ENCODE results near the gene ATG4B.
A peak's percentile ranks its signal among the peaks of the same experiment; 100 is the strongest.

The ATG4B gene

DNA sequence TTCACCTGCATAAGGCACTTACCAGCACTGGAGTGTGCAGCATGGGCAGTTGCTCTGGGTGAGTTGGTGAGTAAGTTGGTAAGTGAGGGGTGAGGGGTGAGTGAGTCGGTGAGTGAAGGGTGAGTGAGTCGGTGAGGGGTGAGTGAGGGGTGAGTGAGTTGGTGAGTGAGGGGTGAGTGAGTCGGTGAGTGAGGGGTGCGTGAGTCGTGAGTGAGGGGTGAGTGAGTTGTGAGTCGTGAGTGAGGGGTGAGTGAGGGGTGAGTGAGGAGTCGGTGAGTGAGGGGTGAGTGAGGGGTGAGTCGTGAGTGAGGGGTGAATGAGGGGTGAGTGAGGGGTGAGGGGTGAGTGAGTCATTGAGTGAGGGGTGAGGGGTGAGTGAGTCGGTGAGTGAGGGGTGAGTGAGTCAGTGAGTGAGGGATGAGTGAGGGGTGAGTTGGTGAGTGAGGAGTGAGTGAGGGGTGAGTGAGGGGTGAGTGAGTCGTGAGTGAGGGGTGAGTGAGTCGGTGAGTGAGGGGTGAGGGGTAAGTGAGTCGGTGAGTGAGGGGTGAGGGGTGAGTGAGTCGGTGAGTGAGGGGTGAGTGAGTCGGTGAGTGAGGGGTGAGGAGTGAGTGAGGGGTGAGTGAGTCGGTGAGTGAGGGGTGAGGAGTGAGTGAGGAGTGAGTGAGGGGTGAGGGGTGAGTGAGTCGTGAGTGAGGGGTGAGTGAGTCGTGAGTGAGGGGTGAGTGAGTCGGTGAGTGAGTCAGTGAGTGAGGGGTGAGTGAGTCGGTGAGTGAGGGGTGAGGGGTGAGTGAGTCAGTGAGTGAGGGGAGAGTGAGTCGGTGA is 17.7 kb upstream of the ATG4B start:
- Histone ChIP-seq H3K4me3 (ENCODE audit: insufficient read length, low read depth) (no peak overlapping the region), H3K9ac (ENCODE audit: insufficient read length, low read depth) (no peak overlapping the region), H3K4me1 (ENCODE audit: insufficient read depth, insufficient read length) (peaks cover 2% of the 10 kb centered on the region), H3K9me3 (ENCODE audit: insufficient read depth, low read length) (no peaks in the 10 kb centered on the region), H3K27me3 (ENCODE audit: insufficient read depth, insufficient read length) (no peaks in the 10 kb centered on the region), H3K36me3 (ENCODE audit: insufficient read depth, insufficient read length, low read length) (peaks cover 57% of the 10 kb centered on the region)
- TF ChIP-seq SUZ12 (IDR thresholded peaks at IDR 0.05; ENCODE audit: extremely low read depth, insufficient read depth, insufficient read length) (no peak), ZNF274 (IDR thresholded peaks at IDR 0.05; ENCODE audit: low read depth, low read length) (no peak), YY1 (IDR thresholded peaks at IDR 0.05; ENCODE audit: insufficient read depth, insufficient read length) (no peak)
- no peak for DNase-seq (ENCODE audit: low read depth, low spot score)

DNA sequence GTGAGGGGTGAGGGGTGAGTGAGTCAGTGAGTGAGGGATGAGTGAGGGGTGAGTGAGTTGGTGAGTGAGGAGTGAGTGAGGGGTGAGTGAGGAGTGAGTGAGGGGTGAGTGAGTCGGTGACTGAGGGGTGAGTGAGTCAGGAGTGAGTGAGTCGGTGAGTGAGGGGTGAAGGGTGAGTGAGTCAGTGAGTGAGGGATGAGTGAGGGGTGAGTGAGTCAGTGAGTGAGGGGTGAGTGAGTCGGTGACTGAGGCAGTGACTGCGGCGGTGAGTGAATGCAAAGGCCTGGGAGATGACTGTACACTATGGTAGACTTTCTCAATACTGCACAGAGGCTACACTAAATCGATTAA is 17.1 kb upstream of the ATG4B start:
- Histone ChIP-seq H3K9me3 (ENCODE audit: insufficient read depth, low read length) (no peaks in the 10 kb centered on the region), H3K27me3 (ENCODE audit: insufficient read depth, insufficient read length) (no peaks in the 10 kb centered on the region), H3K4me1 (ENCODE audit: insufficient read depth, insufficient read length) (peaks cover 5% of the 10 kb centered on the region), H3K9ac (ENCODE audit: insufficient read length, low read depth) (no peak overlapping the region), H3K36me3 (ENCODE audit: insufficient read depth, insufficient read length, low read length) (peaks cover 62% of the 10 kb centered on the region), H3K4me3 (ENCODE audit: insufficient read length, low read depth) (no peak overlapping the region)
- no peak for TF ChIP-seq YY1 (IDR thresholded peaks at IDR 0.05; ENCODE audit: insufficient read depth, insufficient read length)
- no peak for TF ChIP-seq ZNF274 (IDR thresholded peaks at IDR 0.05; ENCODE audit: low read depth, low read length)
- TF ChIP-seq SUZ12 (IDR thresholded peaks at IDR 0.05; ENCODE audit: extremely low read depth, insufficient read depth, insufficient read length) = no peak
- no peak for DNase-seq (ENCODE audit: low read depth, low spot score)

DNA sequence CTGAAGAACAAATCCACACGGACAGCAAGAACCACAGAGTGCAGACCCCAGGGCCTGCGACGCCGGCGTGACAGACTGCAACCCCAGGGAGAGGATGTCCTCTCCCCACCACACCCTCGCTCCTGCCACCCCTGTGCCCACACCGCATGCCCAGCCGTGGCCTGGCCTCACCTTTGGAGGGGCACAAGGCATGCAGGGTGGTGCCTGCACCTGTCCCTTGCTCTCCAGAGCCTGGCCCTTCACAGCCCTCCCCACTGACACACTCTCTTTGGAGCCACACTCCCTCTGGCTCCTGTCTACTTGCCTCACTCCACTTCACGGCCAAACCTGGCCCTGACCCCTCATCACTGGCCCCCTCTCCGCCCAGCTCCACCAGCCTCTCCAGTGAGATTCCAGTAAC is 9.8 kb upstream of the ATG4B start:
- H3K9me3 ChIP-seq (ENCODE audit: insufficient read depth, low read length) = no peaks in the 10 kb centered on the region
- peaks cover 71% of the 10 kb centered on the region for H3K36me3 ChIP-seq (ENCODE audit: insufficient read depth, insufficient read length, low read length)
- no peak overlapping the region for H3K4me3 ChIP-seq (ENCODE audit: insufficient read length, low read depth)
- DNase-seq (ENCODE audit: low read depth, low spot score) = no peak
- no peaks in the 10 kb centered on the region for H3K27me3 ChIP-seq (ENCODE audit: insufficient read depth, insufficient read length)
- peaks cover 8% of the 10 kb centered on the region for H3K4me1 ChIP-seq (ENCODE audit: insufficient read depth, insufficient read length)
- TF ChIP-seq ZNF274 (IDR thresholded peaks at IDR 0.05; ENCODE audit: low read depth, low read length) = no peak
- H3K9ac ChIP-seq (ENCODE audit: insufficient read length, low read depth) = peak overlapping the region; percentile 21

DNA sequence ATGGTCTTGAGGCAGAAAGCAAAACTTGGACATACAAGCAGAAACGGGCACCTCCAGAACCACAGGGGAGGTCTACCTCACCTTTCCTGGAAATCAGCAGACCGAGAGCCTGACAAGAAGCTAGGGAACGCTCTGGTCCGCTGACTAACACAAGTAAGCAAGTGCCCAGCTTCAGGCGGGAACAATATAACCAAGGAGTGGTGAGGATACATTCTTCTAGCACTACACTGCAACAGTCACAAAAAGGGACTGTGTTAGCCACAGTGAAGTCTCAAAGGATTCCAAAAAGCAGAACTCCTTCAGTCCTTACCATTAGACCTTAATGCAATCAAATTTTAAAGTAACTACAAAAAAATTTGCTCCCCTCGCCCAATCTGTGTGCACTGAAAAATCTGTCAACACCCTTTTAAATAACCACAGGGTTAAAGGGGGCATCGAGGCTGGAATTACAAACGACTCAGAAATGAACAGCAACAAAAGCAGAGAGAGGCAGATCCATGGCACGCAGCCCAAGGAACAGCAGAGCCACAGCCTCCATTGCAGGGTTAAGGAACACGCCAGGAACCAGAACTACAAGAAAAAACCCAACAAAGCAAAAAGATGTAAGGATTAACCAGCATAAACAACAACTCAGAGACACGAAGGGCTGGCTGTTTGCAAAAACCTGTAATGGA is 7.6 kb upstream of the ATG4B start:
- H3K4me3 ChIP-seq (ENCODE audit: insufficient read length, low read depth) = no peak overlapping the region
- no peak for DNase-seq (ENCODE audit: low read depth, low spot score)
- H3K27me3 ChIP-seq (ENCODE audit: insufficient read depth, insufficient read length) = no peaks in the 10 kb centered on the region
- no peak overlapping the region for H3K9ac ChIP-seq (ENCODE audit: insufficient read length, low read depth)
- no peaks in the 10 kb centered on the region for H3K9me3 ChIP-seq (ENCODE audit: insufficient read depth, low read length)
- TF ChIP-seq SUZ12 (IDR thresholded peaks at IDR 0.05; ENCODE audit: extremely low read depth, insufficient read depth, insufficient read length) (no peak), ZNF274 (IDR thresholded peaks at IDR 0.05; ENCODE audit: low read depth, low read length) (no peak), YY1 (IDR thresholded peaks at IDR 0.05; ENCODE audit: insufficient read depth, insufficient read length) (no peak)
- peaks cover 6% of the 10 kb centered on the region for H3K4me1 ChIP-seq (ENCODE audit: insufficient read depth, insufficient read length)
- peaks cover 82% of the 10 kb centered on the region for H3K36me3 ChIP-seq (ENCODE audit: insufficient read depth, insufficient read length, low read length)

DNA sequence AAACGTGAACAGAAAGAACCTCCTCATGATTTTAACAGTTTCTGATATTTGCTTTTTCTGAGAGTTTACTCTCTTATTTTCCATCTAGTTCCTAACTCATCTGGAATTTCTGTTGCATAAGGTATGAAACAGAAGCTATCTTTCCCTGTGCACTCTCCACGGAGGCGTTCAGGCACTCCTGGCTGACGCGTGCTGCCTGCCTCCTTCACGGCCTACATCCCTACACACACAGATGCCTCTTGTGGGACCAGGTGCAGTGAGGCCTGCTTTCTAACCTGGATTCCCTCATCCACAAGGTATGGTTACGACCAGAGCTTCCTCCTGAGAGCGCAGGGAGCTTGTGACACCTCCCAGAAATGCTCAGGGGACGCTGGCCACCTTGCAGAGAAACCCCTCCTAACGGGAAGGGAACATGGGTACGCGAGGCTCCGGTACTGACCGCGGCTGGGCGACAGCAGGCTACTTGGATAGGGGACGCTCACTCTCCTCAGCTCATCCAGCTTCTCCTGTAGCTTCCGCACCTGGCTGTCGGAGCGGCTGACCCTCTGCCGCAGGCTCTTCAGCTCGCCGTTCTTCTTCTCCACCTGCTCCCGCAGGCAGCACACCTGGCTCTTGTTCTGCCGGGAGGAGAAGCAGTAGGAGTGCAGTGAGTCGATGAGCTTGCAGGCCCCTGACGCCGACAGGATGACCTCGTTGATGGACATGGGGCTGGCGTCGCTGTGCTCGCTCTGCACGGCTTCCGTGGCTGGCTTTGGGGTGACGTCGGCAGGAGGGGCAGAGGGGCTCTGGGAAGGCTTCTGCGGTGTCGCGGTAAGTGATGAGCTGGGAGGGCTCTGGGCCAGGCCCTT is 4.8 kb upstream of the ATG4B start:
- no peak overlapping the region for H3K4me3 ChIP-seq (ENCODE audit: insufficient read length, low read depth)
- no peaks in the 10 kb centered on the region for H3K27me3 ChIP-seq (ENCODE audit: insufficient read depth, insufficient read length)
- H3K4me1 ChIP-seq (ENCODE audit: insufficient read depth, insufficient read length) = peaks cover 1% of the 10 kb centered on the region
- peaks cover 67% of the 10 kb centered on the region for H3K36me3 ChIP-seq (ENCODE audit: insufficient read depth, insufficient read length, low read length)
- DNase-seq (ENCODE audit: low read depth, low spot score) = no peak
- no peaks in the 10 kb centered on the region for H3K9me3 ChIP-seq (ENCODE audit: insufficient read depth, low read length)
- H3K9ac ChIP-seq (ENCODE audit: insufficient read length, low read depth) = no peak overlapping the region
- TF ChIP-seq SUZ12 (IDR thresholded peaks at IDR 0.05; ENCODE audit: extremely low read depth, insufficient read depth, insufficient read length) = no peak
- no peak for TF ChIP-seq ZNF274 (IDR thresholded peaks at IDR 0.05; ENCODE audit: low read depth, low read length)
- TF ChIP-seq YY1 (IDR thresholded peaks at IDR 0.05; ENCODE audit: insufficient read depth, insufficient read length) = no peak

DNA sequence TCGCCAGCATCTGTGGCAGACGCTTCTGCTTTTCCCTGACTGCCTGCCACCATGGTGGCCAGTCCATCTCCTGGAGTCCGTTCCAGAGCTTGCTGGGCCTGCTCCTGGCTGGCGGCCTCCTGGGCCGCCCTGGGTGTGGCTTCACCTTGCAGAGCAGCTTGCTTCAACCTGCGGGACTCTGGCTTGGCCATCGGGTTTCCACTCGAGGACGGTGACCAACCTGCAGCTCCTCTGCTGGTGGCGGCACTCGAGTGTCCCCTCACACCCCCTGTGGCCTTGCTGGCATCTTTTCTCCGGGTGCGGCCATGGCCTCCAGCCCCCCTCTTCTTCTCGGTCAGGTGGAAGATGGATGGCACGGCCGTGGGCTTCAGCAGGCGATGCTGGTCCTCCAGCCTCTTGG is 3.9 kb upstream of the ATG4B start:
- H3K9me3 ChIP-seq (ENCODE audit: insufficient read depth, low read length) = no peaks in the 10 kb centered on the region
- no peak for DNase-seq (ENCODE audit: low read depth, low spot score)
- peaks cover 60% of the 10 kb centered on the region for H3K36me3 ChIP-seq (ENCODE audit: insufficient read depth, insufficient read length, low read length)
- H3K4me1 ChIP-seq (ENCODE audit: insufficient read depth, insufficient read length) = no peaks in the 10 kb centered on the region
- H3K9ac ChIP-seq (ENCODE audit: insufficient read length, low read depth) = no peak overlapping the region
- TF ChIP-seq SUZ12 (IDR thresholded peaks at IDR 0.05; ENCODE audit: extremely low read depth, insufficient read depth, insufficient read length) (no peak), ZNF274 (IDR thresholded peaks at IDR 0.05; ENCODE audit: low read depth, low read length) (no peak), YY1 (IDR thresholded peaks at IDR 0.05; ENCODE audit: insufficient read depth, insufficient read length) (no peak)
- H3K4me3 ChIP-seq (ENCODE audit: insufficient read length, low read depth) = no peak overlapping the region
- no peaks in the 10 kb centered on the region for H3K27me3 ChIP-seq (ENCODE audit: insufficient read depth, insufficient read length)

DNA sequence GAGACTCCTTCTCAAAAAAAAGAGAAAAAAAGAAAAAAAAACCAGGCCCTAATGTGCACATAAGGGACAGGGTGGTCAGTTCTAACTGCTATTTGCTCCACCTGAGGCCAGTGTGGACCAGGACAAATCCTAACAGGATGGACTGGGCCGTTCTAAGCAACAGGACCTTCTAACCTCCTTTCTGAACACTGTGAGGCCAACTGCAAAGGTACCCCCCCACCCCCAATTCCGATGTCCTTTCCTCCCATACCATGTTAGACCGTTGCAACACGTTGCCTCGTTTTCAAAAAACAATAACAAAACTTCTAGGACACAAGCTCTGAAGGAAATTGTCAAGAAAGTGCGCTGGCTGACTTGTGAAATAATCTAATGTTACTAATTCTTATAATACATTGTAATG is 1.7 kb upstream of the ATG4B start:
- Histone ChIP-seq H3K9ac (ENCODE audit: insufficient read length, low read depth) (peak overlapping the region; percentile 92), H3K36me3 (ENCODE audit: insufficient read depth, insufficient read length, low read length) (peaks cover 64% of the 10 kb centered on the region), H3K4me3 (ENCODE audit: insufficient read length, low read depth) (peak overlapping the region; percentile 93), H3K27me3 (ENCODE audit: insufficient read depth, insufficient read length) (no peaks in the 10 kb centered on the region), H3K9me3 (ENCODE audit: insufficient read depth, low read length) (peaks cover 13% of the 10 kb centered on the region), H3K4me1 (ENCODE audit: insufficient read depth, insufficient read length) (peaks cover 4% of the 10 kb centered on the region)
- DNase-seq (ENCODE audit: low read depth, low spot score) = no peak
- TF ChIP-seq ZNF274 (IDR thresholded peaks at IDR 0.05; ENCODE audit: low read depth, low read length) = no peak
- TF ChIP-seq YY1 (IDR thresholded peaks at IDR 0.05; ENCODE audit: insufficient read depth, insufficient read length) = no peak
- TF ChIP-seq SUZ12 (IDR thresholded peaks at IDR 0.05; ENCODE audit: extremely low read depth, insufficient read depth, insufficient read length) = no peak
